ENCODE data around the gene ELAPOR2. TPM values are rescaled to one million over a fixed set of nuclear protein-coding genes. Genes with fewer than 3 reads are reported as not detected.
A peak's percentile ranks its signal among the peaks of the same experiment; 100 is the strongest.

ELAPOR2 gene
- total RNA-seq, 1 donor = 4.2 TPM

GRCh38 chr7:87038993-87039690 is 20.3 kb downstream of the ELAPOR2 start:
- peak overlapping the region; percentile 18 for H3K4me3 ChIP-seq (ENCODE audit: low read depth, low read length)
- no peak for TF ChIP-seq CTCF (IDR thresholded peaks at IDR 0.05; ENCODE audit: insufficient read depth, low read length)
- DNase-seq (ENCODE audit: low read depth) = no peak

- DNase-seq (ENCODE audit: low read depth) = no peak
- TF ChIP-seq CTCF (IDR thresholded peaks at IDR 0.05; ENCODE audit: insufficient read depth, low read length) = no peak
- H3K4me3 ChIP-seq (ENCODE audit: low read depth, low read length) = no peak overlapping the region
These were observed 22.5 kb downstream of the ELAPOR2 start for GRCh38 chr7:87036985-87037384.

GRCh38 chr7:87032604-87033339 is 26.7 kb downstream of the ELAPOR2 start:
- no peak for DNase-seq (ENCODE audit: low read depth)

GRCh38 chr7:87029078-87029477 is 30.4 kb downstream of the ELAPOR2 start:
- no peak overlapping the region for H3K4me3 ChIP-seq (ENCODE audit: low read depth, low read length)
- TF ChIP-seq CTCF (IDR thresholded peaks at IDR 0.05; ENCODE audit: insufficient read depth, low read length) = no peak
- no peak for DNase-seq (ENCODE audit: low read depth)

More at GRCh38 chr7:87032604-87033339, 26.7 kb downstream of the ELAPOR2 start:
- H3K4me3 ChIP-seq (ENCODE audit: low read depth, low read length) = no peak overlapping the region
- TF ChIP-seq CTCF (IDR thresholded peaks at IDR 0.05; ENCODE audit: insufficient read depth, low read length) = no peak

- no peak overlapping the region for H3K4me3 ChIP-seq (ENCODE audit: low read depth, low read length)
- TF ChIP-seq CTCF (IDR thresholded peaks at IDR 0.05; ENCODE audit: insufficient read depth, low read length) = no peak
- DNase-seq (ENCODE audit: low read depth) = no peak
These were observed 30.8 kb downstream of the ELAPOR2 start for GRCh38 chr7:87028636-87029035.

- no peak for DNase-seq (ENCODE audit: low read depth)
- TF ChIP-seq CTCF (IDR thresholded peaks at IDR 0.05; ENCODE audit: insufficient read depth, low read length) = no peak
- no peak overlapping the region for H3K4me3 ChIP-seq (ENCODE audit: low read depth, low read length)
These were observed 31.6 kb downstream of the ELAPOR2 start for GRCh38 chr7:87027900-87028299.

All from fibroblast of the aortic adventitia (primary cell).